ENCODE results near the gene LRRC46. TPM values are rescaled to one million over a fixed set of nuclear protein-coding genes. Genes with fewer than 3 reads are reported as not detected.

Gene LRRC46
- total and polyA plus RNA-seq, 2 of the 13 experiments (the other 11 are each of a cell fraction or from before 2014, with no cell fraction given), result 0.09 TPM

DNA sequence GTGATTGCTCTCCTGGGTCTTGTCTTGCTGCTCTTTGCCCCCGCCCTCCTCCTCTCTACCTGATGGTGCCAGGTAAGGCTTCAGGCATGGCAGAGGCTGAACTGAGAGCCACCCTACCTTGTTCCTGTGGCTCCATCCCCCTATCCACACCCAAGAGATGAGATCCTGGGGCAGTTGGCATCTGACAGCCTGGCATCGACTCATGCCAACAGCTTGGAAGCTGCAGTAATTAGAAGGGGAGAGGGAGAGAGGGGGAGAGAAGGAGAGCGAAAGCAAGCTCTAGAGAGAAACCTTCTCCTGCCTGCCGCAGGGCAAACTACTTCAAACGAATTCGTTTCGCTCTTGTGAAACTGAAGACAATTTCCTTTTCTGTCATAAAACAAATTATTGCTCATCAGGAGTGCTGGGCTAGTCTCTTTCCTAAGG, 33.3 kb downstream of the LRRC46 start:
- ChIA-PET POLR2A (no interaction called here), CTCF (ENCODE audit: low intra/inter-chr PET ratio, low total read pairs) (no interaction called here)
- no peaks in the 10 kb centered on the region for H3K9me3 ChIP-seq (ENCODE audit: low read length)
- no peaks in the 10 kb centered on the region for H3K79me2 ChIP-seq (ENCODE audit: insufficient read depth, low read length)
- H3K36me3 ChIP-seq (replicated peaks in 1 of 2; ENCODE audit: control insufficient read depth in 1 of 2, insufficient read depth in 2 of 2, low read length in 2 of 2), result no peaks in the 10 kb centered on the region
- BruUV-seq (replicated peaks), result no TSS peak
- H3K9ac ChIP-seq (ENCODE audit: insufficient read depth, low read depth, low read length), result no peak overlapping the region
- H4K20me1 ChIP-seq (ENCODE audit: insufficient read depth, low read length), result no peaks in the 10 kb centered on the region
- 23% methylated on average over 7 of the region's 7 CpGs for WGBS (ENCODE audit: low lambda C conversion rate)
- no peak overlapping the region for H3K4me3 ChIP-seq (replicated peaks in 1 of 3; ENCODE audit: insufficient read depth in 1 of 3, low read depth in 2 of 3, low read length in 3 of 3)
- H3K4me1 ChIP-seq (ENCODE audit: insufficient read depth, low read length), result peaks cover 16% of the 10 kb centered on the region
- ATAC-seq (no peak), FAIRE-seq (no peak), DNase-seq (ENCODE audit: low spot score) (no peak)
- no peak overlapping the region for H3K4me2 ChIP-seq (ENCODE audit: low read depth, low read length)
- H3K27ac ChIP-seq (ENCODE audit: extremely low read length, insufficient read depth, low read length), result no peak overlapping the region
- no peak overlapping the region for H2AFZ ChIP-seq (ENCODE audit: low read length)
- intact Hi-C loops (cut with micrococcal nuclease; ENCODE audit: unreplicated experiment) (no loop called here), in situ Hi-C loops (cut with HindIII; ENCODE audit: extremely low pct_ligation_motif_present, low pct_unique_long_range_greater_than_20kb) (no loop called here)
- peaks cover 3 to 18% of the 10 kb centered on the region in 2 experiments; a peak in 4 of 5 replicates for H3K27me3 ChIP-seq (ENCODE audit: control insufficient read depth in 1 of 2, insufficient read depth in 2 of 2, low read length in 2 of 2)
- TF ChIP-seq SETDB1 (CRISPR knock-in tag; IDR thresholded peaks at IDR 0.05; ENCODE audit: borderline replicate concordance), result no peak
- no peak for TF ChIP-seq ZNF337 (CRISPR knock-in tag; IDR thresholded peaks at IDR 0.05; ENCODE audit: borderline replicate concordance, low read depth)
- TF ChIP-seq, protein P1, sequence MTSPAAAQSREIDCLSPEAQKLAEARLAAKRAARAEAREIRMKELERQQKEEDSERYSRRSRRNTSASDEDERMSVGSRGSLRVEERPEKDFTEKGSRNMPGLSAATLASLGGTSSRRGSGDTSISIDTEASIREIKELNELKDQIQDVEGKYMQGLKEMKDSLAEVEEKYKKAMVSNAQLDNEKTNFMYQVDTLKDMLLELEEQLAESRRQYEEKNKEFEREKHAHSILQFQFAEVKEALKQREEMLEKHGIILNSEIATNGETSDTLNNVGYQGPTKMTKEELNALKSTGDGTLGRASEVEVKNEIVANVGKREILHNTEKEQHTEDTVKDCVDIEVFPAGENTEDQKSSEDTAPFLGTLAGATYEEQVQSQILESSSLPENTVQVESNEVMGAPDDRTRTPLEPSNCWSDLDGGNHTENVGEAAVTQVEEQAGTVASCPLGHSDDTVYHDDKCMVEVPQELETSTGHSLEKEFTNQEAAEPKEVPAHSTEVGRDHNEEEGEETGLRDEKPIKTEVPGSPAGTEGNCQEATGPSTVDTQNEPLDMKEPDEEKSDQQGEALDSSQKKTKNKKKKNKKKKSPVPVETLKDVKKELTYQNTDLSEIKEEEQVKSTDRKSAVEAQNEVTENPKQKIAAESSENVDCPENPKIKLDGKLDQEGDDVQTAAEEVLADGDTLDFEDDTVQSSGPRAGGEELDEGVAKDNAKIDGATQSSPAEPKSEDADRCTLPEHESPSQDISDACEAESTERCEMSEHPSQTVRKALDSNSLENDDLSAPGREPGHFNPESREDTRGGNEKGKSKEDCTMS (CRISPR knock-in tag; conservative IDR thresholded peaks at IDR 0.05), result no peak
- TF ChIP-seq KLF6 (CRISPR knock-in tag; IDR thresholded peaks at IDR 0.05), result no peak
- TF ChIP-seq ZNF792 (CRISPR knock-in tag; IDR thresholded peaks at IDR 0.05), result no peak
- no peak for TF ChIP-seq ATF1 (CRISPR knock-in tag; IDR thresholded peaks at IDR 0.05)
- TF ChIP-seq TAF1 (CRISPR knock-in tag; IDR thresholded peaks at IDR 0.05), result no peak
- no peak for TF ChIP-seq ZNF563 (CRISPR knock-in tag; IDR thresholded peaks at IDR 0.05)
- no peak for TF ChIP-seq ZNF207 (IDR thresholded peaks at IDR 0.05; ENCODE audit: borderline replicate concordance)
- TF ChIP-seq, protein P2, sequence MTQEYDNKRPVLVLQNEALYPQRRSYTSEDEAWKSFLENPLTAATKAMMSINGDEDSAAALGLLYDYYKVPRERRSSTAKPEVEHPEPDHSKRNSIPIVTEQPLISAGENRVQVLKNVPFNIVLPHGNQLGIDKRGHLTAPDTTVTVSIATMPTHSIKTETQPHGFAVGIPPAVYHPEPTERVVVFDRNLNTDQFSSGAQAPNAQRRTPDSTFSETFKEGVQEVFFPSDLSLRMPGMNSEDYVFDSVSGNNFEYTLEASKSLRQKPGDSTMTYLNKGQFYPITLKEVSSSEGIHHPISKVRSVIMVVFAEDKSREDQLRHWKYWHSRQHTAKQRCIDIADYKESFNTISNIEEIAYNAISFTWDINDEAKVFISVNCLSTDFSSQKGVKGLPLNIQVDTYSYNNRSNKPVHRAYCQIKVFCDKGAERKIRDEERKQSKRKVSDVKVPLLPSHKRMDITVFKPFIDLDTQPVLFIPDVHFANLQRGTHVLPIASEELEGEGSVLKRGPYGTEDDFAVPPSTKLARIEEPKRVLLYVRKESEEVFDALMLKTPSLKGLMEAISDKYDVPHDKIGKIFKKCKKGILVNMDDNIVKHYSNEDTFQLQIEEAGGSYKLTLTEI (CRISPR knock-in tag; conservative IDR thresholded peaks at IDR 0.05), result no peak
- TF ChIP-seq DR1 (CRISPR knock-in tag; IDR thresholded peaks at IDR 0.05), result no peak
- TF ChIP-seq, protein P3, sequence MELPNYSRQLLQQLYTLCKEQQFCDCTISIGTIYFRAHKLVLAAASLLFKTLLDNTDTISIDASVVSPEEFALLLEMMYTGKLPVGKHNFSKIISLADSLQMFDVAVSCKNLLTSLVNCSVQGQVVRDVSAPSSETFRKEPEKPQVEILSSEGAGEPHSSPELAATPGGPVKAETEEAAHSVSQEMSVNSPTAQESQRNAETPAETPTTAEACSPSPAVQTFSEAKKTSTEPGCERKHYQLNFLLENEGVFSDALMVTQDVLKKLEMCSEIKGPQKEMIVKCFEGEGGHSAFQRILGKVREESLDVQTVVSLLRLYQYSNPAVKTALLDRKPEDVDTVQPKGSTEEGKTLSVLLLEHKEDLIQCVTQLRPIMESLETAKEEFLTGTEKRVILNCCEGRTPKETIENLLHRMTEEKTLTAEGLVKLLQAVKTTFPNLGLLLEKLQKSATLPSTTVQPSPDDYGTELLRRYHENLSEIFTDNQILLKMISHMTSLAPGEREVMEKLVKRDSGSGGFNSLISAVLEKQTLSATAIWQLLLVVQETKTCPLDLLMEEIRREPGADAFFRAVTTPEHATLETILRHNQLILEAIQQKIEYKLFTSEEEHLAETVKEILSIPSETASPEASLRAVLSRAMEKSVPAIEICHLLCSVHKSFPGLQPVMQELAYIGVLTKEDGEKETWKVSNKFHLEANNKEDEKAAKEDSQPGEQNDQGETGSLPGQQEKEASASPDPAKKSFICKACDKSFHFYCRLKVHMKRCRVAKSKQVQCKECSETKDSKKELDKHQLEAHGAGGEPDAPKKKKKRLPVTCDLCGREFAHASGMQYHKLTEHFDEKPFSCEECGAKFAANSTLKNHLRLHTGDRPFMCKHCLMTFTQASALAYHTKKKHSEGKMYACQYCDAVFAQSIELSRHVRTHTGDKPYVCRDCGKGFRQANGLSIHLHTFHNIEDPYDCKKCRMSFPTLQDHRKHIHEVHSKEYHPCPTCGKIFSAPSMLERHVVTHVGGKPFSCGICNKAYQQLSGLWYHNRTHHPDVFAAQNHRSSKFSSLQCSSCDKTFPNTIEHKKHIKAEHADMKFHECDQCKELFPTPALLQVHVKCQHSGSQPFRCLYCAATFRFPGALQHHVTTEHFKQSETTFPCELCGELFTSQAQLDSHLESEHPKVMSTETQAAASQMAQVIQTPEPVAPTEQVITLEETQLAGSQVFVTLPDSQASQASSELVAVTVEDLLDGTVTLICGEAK (IDR thresholded peaks at IDR 0.05), result no peak
- TF ChIP-seq, protein P3 (CRISPR knock-in tag; IDR thresholded peaks at IDR 0.05), result no peak

Measured in HepG2 (cell line).